GM12878 (cell line): ENCODE results near the gene DHRS12. TPM values are rescaled to one million over a fixed set of nuclear protein-coding genes. Genes with fewer than 3 reads are reported as not detected.

ENCODE experiments used
- ATAC-seq: fragments of 200-7000 bp; cut with Tn5 transposase; 3 replicates; pipeline ENCODE4 v1.9.1; 2020; ENCODE audit warnings: mild to moderate bottlenecking, moderate library complexity
- BruUV-seq: library from RNA; stranded (reverse); fragments of 400-500 nt; replicated peaks from 2 replicates; lab custom pipeline; 2021; lab: Mats Ljungman, UMichigan
- CTCF ChIA-PET: fragments of 300-600 bp; sonication (Branson Sonifier 250); formaldehyde crosslinking; extraction: SDS; loops from one replicate; lab custom pipeline; 2021; ENCODE audit warnings: inconsistent platforms; lab: Yijun Ruan, JAX
- POLR2A ChIA-PET: fragments of 350-600 bp; formaldehyde crosslinking; extraction: SDS; loops from one replicate; lab custom pipeline; 2021; ENCODE audit warnings: inconsistent platforms; lab: Charles Lee
- RAD21 ChIA-PET: fragments of 300-600 bp; sonication (Branson Sonifier 250); formaldehyde crosslinking; loops from one replicate; lab custom pipeline; 2023; ENCODE audit warnings: antibody characterized with exemption; ENCODE audit not compliant: unreplicated experiment; lab: Charles Lee
- SMC1A ChIA-PET: fragments of 300-600 bp; sonication (Branson Sonifier 250); formaldehyde crosslinking; loops from one replicate; lab custom pipeline; 2023; ENCODE audit not compliant: unreplicated experiment, uncharacterized antibody; lab: Charles Lee
- DNase-seq: peaks from one replicate; pipeline ENCODE4 v3.0.0-alpha.2; 2011; ENCODE audit warnings: low read depth, low spot score
- FAIRE-seq: peaks from 3 replicates; lab custom pipeline; 2011; peaks lifted over from hg19 to GRCh38; lab: Jason Lieb, UNC
- H2AFZ ChIP-seq: 2 replicates; pipeline ENCODE4 v1.6.0; 2011; ENCODE audit warnings: low read depth, low read length, control low read depth; ENCODE audit not compliant: control insufficient read depth
- H3K27ac ChIP-seq: 2 replicates; pipeline ENCODE4 v1.5.1; 2011; ENCODE audit warnings: control low read depth; ENCODE audit not compliant: control insufficient read depth, insufficient read depth
- H3K27me3 ChIP-seq, 2 experiments: replicated peaks in 1 of 2; 2 replicates each; pipeline versions ENCODE4 v1.6.0 to v1.6.1; 2011; ENCODE audit warnings: low read length in 1 of 2; ENCODE audit not compliant: control insufficient read depth in 2 of 2, insufficient read depth in 2 of 2
- H3K36me3 ChIP-seq, 2 experiments: 2 replicates each; pipeline ENCODE4 v1.5.1; 2011; ENCODE audit warnings: low read length in 1 of 2; ENCODE audit not compliant: control insufficient read depth in 2 of 2, insufficient read depth in 2 of 2
- H3K4me1 ChIP-seq: 2 replicates; pipeline ENCODE4 v1.6.1; 2011; ENCODE audit warnings: mild to moderate bottlenecking, low read length, moderate library complexity, mixed read lengths; ENCODE audit not compliant: control insufficient read depth, insufficient read depth
- H3K4me2 ChIP-seq: 2 replicates; pipeline ENCODE4 v1.6.0; 2011; ENCODE audit warnings: control low read depth; ENCODE audit not compliant: control insufficient read depth, insufficient read depth
- H3K4me3 ChIP-seq: fragments of 200-600 bp; sonication (generic); 2 replicates; pipeline ENCODE4 v1.5.1; 2016
- H3K79me2 ChIP-seq: 2 replicates; pipeline ENCODE4 v1.6.0; 2011; ENCODE audit warnings: low read length; ENCODE audit not compliant: control insufficient read depth, insufficient read depth
- H3K9ac ChIP-seq: 2 replicates; pipeline ENCODE4 v1.8.0; 2011; ENCODE audit warnings: low read length, control low read depth, mixed read lengths; ENCODE audit not compliant: control insufficient read depth, insufficient read depth
- H3K9me3 ChIP-seq: replicated peaks from 3 replicates; pipeline ENCODE4 v1.5.1; 2011; ENCODE audit warnings: mild to moderate bottlenecking, low read length; ENCODE audit not compliant: control insufficient read depth, insufficient read depth
- H4K20me1 ChIP-seq: 2 replicates; pipeline ENCODE4 v1.6.0; 2011; ENCODE audit not compliant: control insufficient read depth, insufficient read depth
- KAT2A ChIP-seq: conservative IDR thresholded peaks from 2 replicates; pipeline ENCODE4 v1.6.1; 2011; ENCODE audit warnings: low read depth, low read length; ENCODE audit not compliant: control insufficient read depth
- NBN ChIP-seq: fragments of 450-650 bp; IDR thresholded peaks from 2 replicates; pipeline ENCODE4 v1.6.1; 2016
- POLR2AphosphoS5 ChIP-seq: IDR thresholded peaks from 2 replicates; pipeline ENCODE4 v1.6.1; 2011; ENCODE audit warnings: mild to moderate bottlenecking, low read length, inconsistent platforms
- PRDM15 ChIP-seq: fragments of 450-650 bp; formaldehyde crosslinking; IDR thresholded peaks from 2 replicates; pipeline ENCODE4 v1.4.0; 2020; ENCODE audit warnings: mild to moderate bottlenecking, moderate library complexity
- STAT3 ChIP-seq: IDR thresholded peaks from 2 replicates; pipeline ENCODE4 v1.6.1; 2011; ENCODE audit warnings: low read depth, low read length, improper control_type of control experiment
- YY1 ChIP-seq: IDR thresholded peaks from 2 replicates; pipeline ENCODE4 v1.6.1; 2011; ENCODE audit warnings: low read depth, mild to moderate bottlenecking, low read length
- WGBS: methylation state at CpG from one replicate; pipeline ENCODE4 v1.1.6; 2016; ENCODE audit warnings: low lambda C conversion rate; ENCODE audit not compliant: insufficient replicate concordance, insufficient coverage; ENCODE audit errors: missing lambda C conversion rate; 5-methylcytosine and 5-hydroxymethylcytosine counted together
- in situ Hi-C: fragments of 300-500 bp; cut with MboI; formaldehyde crosslinking; loops from 9 replicates; pipeline ENCODE4 v1.14.3; 2018; ENCODE audit warnings: mixed read lengths
- intact Hi-C: fragments of 100-400 bp; cut with micrococcal nuclease; formaldehyde crosslinking; loops from one replicate; pipeline ENCODE4 v1.14.2; 2022; ENCODE audit not compliant: unreplicated experiment
- polyA plus RNA-seq, 11 experiments: library from polyadenylated mRNA; depleted of rRNA in 4 of 11; unstranded in 6 of 11; stranded (reverse) in 5 of 11; fragments of >200 nt; fragmentation: Nextera tagmentation in 4 of 11; fragmentation: Illumina TruSeq in 1 of 11; extraction: Ambion mirVana in 4 of 11; extraction: Trizol in 1 of 11; gene quantifications; 1 replicate in 1 of 11; 2 replicates in 10 of 11; pipeline versions ENCODE4 v1.2.1 to v1.2.3, GENCODE V29; 2011 to 2016; ENCODE audit warnings: inconsistent platforms in 2 of 11, missing spikeins in 2 of 11, low read depth in 1 of 11
- total RNA-seq, 4 experiments: library from RNA; depleted of rRNA in 3 of 4; stranded (reverse); fragments of >200 nt in 3 of 4; fragmentation: Illumina TruSeq in 1 of 4; extraction: Trizol in 1 of 4; gene quantifications; 2 replicates each; pipeline versions ENCODE4 v1.2.1 to v1.2.3, GENCODE V29; 2013 to 2021
- TF ChIP-seq, protein P1 (sequence below): fragments of 450-650 bp; IDR thresholded peaks from 2 replicates; pipeline ENCODE4 v1.6.1; 2017; ENCODE audit warnings: mild to moderate bottlenecking
- TF ChIP-seq, protein P2 (sequence below): fragments of 450-650 bp; conservative IDR thresholded peaks from 2 replicates; pipeline ENCODE4 v1.6.1; 2017; ENCODE audit warnings: mild to moderate bottlenecking, moderate library complexity
- TF ChIP-seq, protein P3 (sequence below): IDR thresholded peaks from 2 replicates; pipeline ENCODE4 v1.6.1; 2011; ENCODE audit warnings: low read depth, mild to moderate bottlenecking, low read length, moderate library complexity, borderline replicate concordance; ENCODE audit errors: extremely low read depth

Gene DHRS12
- total and polyA plus RNA-seq, 10 of the 15 experiments (the other 5 are each of a cell fraction or from before 2014, with no cell fraction given): 2.9 to 11.3 (median 8.2) TPM

- Histone ChIP-seq H3K4me2 (no peak overlapping the region), H3K4me1 (peaks cover 3% of the 10 kb centered on the region; the same call in 1 of the 2 replicates), H3K79me2 (no peaks in the 10 kb centered on the region), H2AFZ (no peak overlapping the region), H3K27ac (no peak overlapping the region), H3K36me3 (peaks cover 0 to 9% of the 10 kb centered on the region in 2 experiments; a peak in 1 of 4 replicates), H3K27me3 (no peaks in the 10 kb centered on the region), H3K4me3 (no peak overlapping the region), H3K9me3 (no peaks in the 10 kb centered on the region), H4K20me1 (no peaks in the 10 kb centered on the region), H3K9ac (no peak overlapping the region)
- TF ChIP-seq YY1: 0 out of 2 replicates have a peak, but pooled peaks have one; percentile 15
- no peak for TF ChIP-seq NBN
- ChIA-PET CTCF (no interaction called here), POLR2A (interaction anchor here (0.7 to 1.3 kb wide), 2 partner anchors 12 to 19 kb away, joined by 4 read pairs; no protein-coding TSS in a partner anchor), RAD21 (no interaction called here), SMC1A (interaction anchor here (0.6 to 1.1 kb wide), 2 partner anchors 104 to 430 kb away, joined by 3 to 4 read pairs; no protein-coding TSS in a partner anchor)
- in situ Hi-C loops: no loop called here
- no peak for FAIRE-seq
- intact Hi-C loops: no loop called here
- DNase-seq: no peak
- 67% methylated on average over 3 of the region's 3 CpGs for WGBS
- no peak for ATAC-seq
- no TSS peak for BruUV-seq
Observed at GRCh38 chr13:51737609-51738008, 66.4 kb downstream of the DHRS12 start.

DNA sequence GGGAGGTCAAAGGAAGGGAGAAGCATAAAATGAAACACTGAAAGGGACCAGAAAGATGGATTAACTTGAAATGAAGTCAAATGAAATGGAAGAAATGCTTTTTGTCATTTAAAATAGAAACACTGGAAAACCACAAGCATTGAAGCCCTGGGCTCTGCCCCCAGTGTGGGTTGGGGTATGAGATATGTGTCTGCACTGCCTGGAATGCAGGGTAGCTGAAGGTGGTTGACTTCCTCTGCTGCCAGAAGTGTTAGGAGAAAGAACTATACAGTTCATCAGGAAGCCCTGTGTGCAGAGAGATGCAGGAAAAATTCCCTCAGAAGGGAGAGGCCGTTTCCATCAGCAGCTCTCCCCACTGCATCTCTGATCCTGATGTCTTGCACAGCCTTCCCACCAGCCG, 69.2 kb downstream of the DHRS12 start:
- no peak for FAIRE-seq
- TF ChIP-seq PRDM15 (CRISPR knock-in tag): no peak
- no peak for TF ChIP-seq KAT2A
- no peak for TF ChIP-seq STAT3
- TF ChIP-seq POLR2AphosphoS5: no peak
- TF ChIP-seq, protein P1, sequence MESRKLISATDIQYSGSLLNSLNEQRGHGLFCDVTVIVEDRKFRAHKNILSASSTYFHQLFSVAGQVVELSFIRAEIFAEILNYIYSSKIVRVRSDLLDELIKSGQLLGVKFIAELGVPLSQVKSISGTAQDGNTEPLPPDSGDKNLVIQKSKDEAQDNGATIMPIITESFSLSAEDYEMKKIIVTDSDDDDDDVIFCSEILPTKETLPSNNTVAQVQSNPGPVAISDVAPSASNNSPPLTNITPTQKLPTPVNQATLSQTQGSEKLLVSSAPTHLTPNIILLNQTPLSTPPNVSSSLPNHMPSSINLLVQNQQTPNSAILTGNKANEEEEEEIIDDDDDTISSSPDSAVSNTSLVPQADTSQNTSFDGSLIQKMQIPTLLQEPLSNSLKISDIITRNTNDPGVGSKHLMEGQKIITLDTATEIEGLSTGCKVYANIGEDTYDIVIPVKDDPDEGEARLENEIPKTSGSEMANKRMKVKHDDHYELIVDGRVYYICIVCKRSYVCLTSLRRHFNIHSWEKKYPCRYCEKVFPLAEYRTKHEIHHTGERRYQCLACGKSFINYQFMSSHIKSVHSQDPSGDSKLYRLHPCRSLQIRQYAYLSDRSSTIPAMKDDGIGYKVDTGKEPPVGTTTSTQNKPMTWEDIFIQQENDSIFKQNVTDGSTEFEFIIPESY: no peak
- TF ChIP-seq, protein P2, sequence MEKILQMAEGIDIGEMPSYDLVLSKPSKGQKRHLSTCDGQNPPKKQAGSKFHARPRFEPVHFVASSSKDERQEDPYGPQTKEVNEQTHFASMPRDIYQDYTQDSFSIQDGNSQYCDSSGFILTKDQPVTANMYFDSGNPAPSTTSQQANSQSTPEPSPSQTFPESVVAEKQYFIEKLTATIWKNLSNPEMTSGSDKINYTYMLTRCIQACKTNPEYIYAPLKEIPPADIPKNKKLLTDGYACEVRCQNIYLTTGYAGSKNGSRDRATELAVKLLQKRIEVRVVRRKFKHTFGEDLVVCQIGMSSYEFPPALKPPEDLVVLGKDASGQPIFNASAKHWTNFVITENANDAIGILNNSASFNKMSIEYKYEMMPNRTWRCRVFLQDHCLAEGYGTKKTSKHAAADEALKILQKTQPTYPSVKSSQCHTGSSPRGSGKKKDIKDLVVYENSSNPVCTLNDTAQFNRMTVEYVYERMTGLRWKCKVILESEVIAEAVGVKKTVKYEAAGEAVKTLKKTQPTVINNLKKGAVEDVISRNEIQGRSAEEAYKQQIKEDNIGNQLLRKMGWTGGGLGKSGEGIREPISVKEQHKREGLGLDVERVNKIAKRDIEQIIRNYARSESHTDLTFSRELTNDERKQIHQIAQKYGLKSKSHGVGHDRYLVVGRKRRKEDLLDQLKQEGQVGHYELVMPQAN: no peak
- TF ChIP-seq, protein P3, sequence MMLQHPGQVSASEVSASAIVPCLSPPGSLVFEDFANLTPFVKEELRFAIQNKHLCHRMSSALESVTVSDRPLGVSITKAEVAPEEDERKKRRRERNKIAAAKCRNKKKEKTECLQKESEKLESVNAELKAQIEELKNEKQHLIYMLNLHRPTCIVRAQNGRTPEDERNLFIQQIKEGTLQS: no peak

More for the DNA sequence above, 69.2 kb downstream of the DHRS12 start:
- Histone ChIP-seq H3K4me3 (no peak overlapping the region), H3K79me2 (no peaks in the 10 kb centered on the region), H3K4me2 (no peak overlapping the region), H3K9ac (no peak overlapping the region), H2AFZ (no peak overlapping the region), H3K27me3 (no peaks in the 10 kb centered on the region), H3K9me3 (no peaks in the 10 kb centered on the region), H3K27ac (no peak overlapping the region), H3K4me1 (peaks cover 3% of the 10 kb centered on the region; the same call in 1 of the 2 replicates), H3K36me3 (peaks cover 0 to 6% of the 10 kb centered on the region in 2 experiments; a peak in 1 of 4 replicates), H4K20me1 (no peaks in the 10 kb centered on the region)
- ChIA-PET SMC1A (no interaction called here), CTCF (no interaction called here), POLR2A (no interaction called here), RAD21 (no interaction called here)
- no TSS peak for BruUV-seq
- DNase-seq: no peak
- no peak for ATAC-seq
- 96% methylated on average over 2 of the region's 2 CpGs for WGBS
- intact Hi-C loops: no loop called here
- in situ Hi-C loops: no loop called here
